Measurements from ENCODE around the gene PPP2R2D.

PPP2R2D gene

GRCh38 chr10:131890276-131891195, 10.3 kb upstream of the PPP2R2D start:
- no peak for FAIRE-seq

GRCh38 chr10:131891196-131891928, 9.4 kb upstream of the PPP2R2D start:
- no peak for FAIRE-seq

GRCh38 chr10:131891929-131892805, 8.6 kb upstream of the PPP2R2D start:
- FAIRE-seq = no peak

- no peak for FAIRE-seq
Observed at GRCh38 chr10:131892806-131893675, 7.8 kb upstream of the PPP2R2D start.

GRCh38 chr10:131895116-131895515, 5.7 kb upstream of the PPP2R2D start:
- no peak for FAIRE-seq

- no peak for FAIRE-seq
Observed at GRCh38 chr10:131896403-131896802, 4.4 kb upstream of the PPP2R2D start.

- FAIRE-seq = no peak
Observed at GRCh38 chr10:131897297-131897899, 3.4 kb upstream of the PPP2R2D start.

- no peak for FAIRE-seq
Observed at GRCh38 chr10:131898061-131898460, 2.7 kb upstream of the PPP2R2D start.

- no peak for FAIRE-seq
Observed at GRCh38 chr10:131898713-131899112, 2.1 kb upstream of the PPP2R2D start.

- no peak for FAIRE-seq
Observed at GRCh38 chr10:131899116-131899690, 1.6 kb upstream of the PPP2R2D start.

- FAIRE-seq = no peak
Observed at GRCh38 chr10:131899695-131900349, 986 bp upstream of the PPP2R2D start.

- no peak for FAIRE-seq
Observed at GRCh38 chr10:131901181-131901829, 497 bp downstream of the PPP2R2D start.

GRCh38 chr10:131902211-131902610, 1.4 kb downstream of the PPP2R2D start:
- no peak for FAIRE-seq

- FAIRE-seq = no peak
Observed at GRCh38 chr10:131902691-131903090, 1.9 kb downstream of the PPP2R2D start.

- FAIRE-seq = no peak
Observed at GRCh38 chr10:131905267-131905571, 4.4 kb downstream of the PPP2R2D start.

GRCh38 chr10:131905603-131906268, 4.9 kb downstream of the PPP2R2D start:
- no peak for FAIRE-seq

GRCh38 chr10:131906269-131906639, 5.4 kb downstream of the PPP2R2D start:
- no peak for FAIRE-seq

GRCh38 chr10:131907679-131908078, 6.9 kb downstream of the PPP2R2D start:
- no peak for FAIRE-seq

- FAIRE-seq = no peak
Observed at GRCh38 chr10:131908151-131908550, 7.3 kb downstream of the PPP2R2D start.

Measured in A204.1 (cell line).